IMR-90 (cell line): ENCODE results near the gene ERCC1.

ENCODE experiments used
- CTCF ChIP-seq: conservative IDR thresholded peaks from 2 replicates; pipeline ENCODE4 v1.5.1; 2012; ENCODE audit warnings: mild to moderate bottlenecking, low read depth, low read length, improper control_type of control experiment
- POLR2A ChIP-seq: IDR thresholded peaks from 2 replicates; pipeline ENCODE4 v1.6.1; 2012; ENCODE audit warnings: mild to moderate bottlenecking, low read depth, low read length
- SMC3 ChIP-seq: fragments of 150-350 bp; IDR thresholded peaks from 2 replicates; pipeline ENCODE4 v1.6.1; 2016; ENCODE audit warnings: low read depth, mild to moderate bottlenecking, antibody characterized with exemption, low read length, moderate library complexity

GRCh38 chr19:45420871-45421270, 2.8 kb downstream of the ERCC1 start:
- no peak for TF ChIP-seq POLR2A
- no peak for TF ChIP-seq CTCF
- TF ChIP-seq SMC3: no peak
